Kidney (tissue), 14 donors: ENCODE measurements around the gene NEUROD6. TPM values are rescaled to one million over a fixed set of nuclear protein-coding genes. Genes with fewer than 3 reads are reported as not detected.

Experiments
- DNase-seq, 5 donors: peaks; one replicate each; pipeline ENCODE4 v3.0.0-alpha.2; 2013 to 2020
- FAIRE-seq: peaks from 2 replicates; lab custom pipeline; 2012; peaks lifted over from hg19 to GRCh38; lab: Jason Lieb, UNC
- H3K27ac ChIP-seq, 2 donors: one replicate each; pipeline ENCODE4 v1.7.0; 2013; ENCODE audit warnings: low read depth in 2 of 2, low read length in 2 of 2, inconsistent platforms in 1 of 2
- H3K27me3 ChIP-seq: one replicate; pipeline ENCODE4 v1.7.1; 2013; ENCODE audit warnings: low read length, inconsistent platforms; ENCODE audit not compliant: control insufficient read depth, insufficient read depth
- H3K36me3 ChIP-seq, 3 donors: one replicate each; pipeline versions ENCODE4 v1.7.0 to v1.7.1; 2013; ENCODE audit warnings: low read length in 3 of 3, control low read depth in 1 of 3, inconsistent platforms in 1 of 3; ENCODE audit not compliant: insufficient read depth in 3 of 3, control insufficient read depth in 2 of 3
- H3K4me1 ChIP-seq, 3 donors: one replicate each; pipeline versions ENCODE4 v1.7.0 to v1.7.1; 2013; ENCODE audit warnings: low read length in 3 of 3, inconsistent platforms in 1 of 3, low read depth in 1 of 3; ENCODE audit not compliant: control insufficient read depth in 2 of 3, insufficient read depth in 2 of 3
- H3K4me3 ChIP-seq, 3 donors: one replicate each; pipeline versions ENCODE4 v1.7.0 to v1.8.1; 2013; ENCODE audit warnings: low read length in 3 of 3, control low read depth in 1 of 3, inconsistent platforms in 1 of 3
- H3K9ac ChIP-seq, 3 donors: one replicate each; pipeline versions ENCODE4 v1.7.0 to v1.7.1; 2013; ENCODE audit warnings: low read length in 3 of 3, control low read depth in 1 of 3, inconsistent platforms in 1 of 3
- H3K9me3 ChIP-seq, 3 donors: one replicate each; pipeline versions ENCODE4 v1.7.0 to v1.7.1; 2013; ENCODE audit warnings: low read length in 3 of 3, control low read depth in 1 of 3, inconsistent platforms in 1 of 3; ENCODE audit not compliant: control insufficient read depth in 2 of 3, insufficient read depth in 1 of 3
- intact Hi-C: fragments of 100-400 bp; cut with DNase I; formaldehyde crosslinking; loops from one replicate; pipeline ENCODE4 v1.11.1; 2022
- polyA plus RNA-seq: library from polyadenylated mRNA; stranded (reverse); fragments of 350-450 nt; fragmentation: Illumina TruSeq; extraction: RNeasy Lipid Tissue Mini Kit (QIAGEN cat#74804); gene quantifications from one replicate; pipeline ENCODE4 v1.2.3, GENCODE V29; 2014; ENCODE audit warnings: low read depth, low replicate concordance; ENCODE audit not compliant: insufficient read depth
- total RNA-seq: library from RNA; stranded (reverse); fragmentation: NEBNext Ultra II Directional; extraction: Animal tissue kit (Norgen Biotek cat#: 25700); gene quantifications from one replicate; pipeline ENCODE4 v1.2.1, GENCODE V29; 2021
- TF ChIP-seq, protein P1 (sequence below): IDR thresholded peaks from 3 replicates; pipeline ENCODE4 v1.5.1; 2012; ENCODE audit warnings: mild to moderate bottlenecking, moderate library complexity, borderline replicate concordance; ENCODE audit not compliant: insufficient read depth; ENCODE audit errors: extremely low read depth
- donor health status: control.
- donor health status: control.
- donor health status: control.
- donor health status: control.
- donor health status: control.
- donor health status: DM: yes; HTN: yes; CAD: no.
- donor health status: Normal renal cell carcinoma (clear cell type).

The NEUROD6 gene
- total and polyA plus RNA-seq, 2 donors from 2014 or later: not detected

DNA sequence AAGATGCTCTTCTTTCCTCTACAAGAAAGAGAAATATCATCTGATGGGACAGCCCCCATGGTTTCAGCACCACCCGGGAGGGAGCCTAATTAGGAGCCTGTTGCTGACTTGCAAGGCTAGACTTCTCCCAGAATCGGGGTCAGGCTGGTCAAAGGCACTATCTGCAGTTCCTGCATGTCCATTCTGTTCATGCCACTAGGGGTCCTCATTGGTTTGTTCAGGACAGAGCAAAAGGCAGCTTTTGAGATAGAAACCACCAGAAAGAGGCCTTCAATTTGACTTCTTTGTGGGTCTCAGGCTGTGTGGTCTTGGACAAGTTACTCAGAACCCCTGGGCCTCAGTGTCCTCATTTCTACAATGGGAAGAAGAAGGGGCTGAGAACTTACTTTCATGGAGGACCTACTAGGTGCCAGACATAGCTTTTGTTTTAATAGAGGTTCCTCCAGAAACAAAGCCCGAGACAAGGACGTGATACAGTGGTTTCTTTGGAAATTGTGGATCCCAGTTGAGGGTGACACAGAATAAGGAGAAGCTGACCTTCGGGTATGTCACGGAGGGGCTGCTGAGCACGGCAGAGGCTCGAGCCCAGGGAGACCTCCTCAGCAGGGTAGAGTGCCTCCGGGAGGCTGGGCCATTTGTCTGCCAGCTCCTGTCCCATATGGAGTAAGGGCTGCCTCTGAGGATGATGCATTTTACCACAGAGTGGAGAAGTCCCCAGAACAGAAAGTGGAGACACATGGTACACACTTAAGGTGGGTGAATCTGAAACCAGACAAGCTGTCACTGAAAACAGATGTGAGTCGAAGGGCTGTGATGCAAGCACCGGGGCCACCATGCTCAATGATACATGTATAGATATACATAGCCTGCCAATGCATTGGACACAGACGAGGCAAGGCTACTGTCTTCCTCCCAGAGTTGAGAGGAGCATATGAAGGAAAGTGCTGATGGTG, 33.1 kb upstream of the NEUROD6 start:
- H3K9me3 ChIP-seq: no peaks in the 10 kb centered on the region
- TF ChIP-seq, protein P1, sequence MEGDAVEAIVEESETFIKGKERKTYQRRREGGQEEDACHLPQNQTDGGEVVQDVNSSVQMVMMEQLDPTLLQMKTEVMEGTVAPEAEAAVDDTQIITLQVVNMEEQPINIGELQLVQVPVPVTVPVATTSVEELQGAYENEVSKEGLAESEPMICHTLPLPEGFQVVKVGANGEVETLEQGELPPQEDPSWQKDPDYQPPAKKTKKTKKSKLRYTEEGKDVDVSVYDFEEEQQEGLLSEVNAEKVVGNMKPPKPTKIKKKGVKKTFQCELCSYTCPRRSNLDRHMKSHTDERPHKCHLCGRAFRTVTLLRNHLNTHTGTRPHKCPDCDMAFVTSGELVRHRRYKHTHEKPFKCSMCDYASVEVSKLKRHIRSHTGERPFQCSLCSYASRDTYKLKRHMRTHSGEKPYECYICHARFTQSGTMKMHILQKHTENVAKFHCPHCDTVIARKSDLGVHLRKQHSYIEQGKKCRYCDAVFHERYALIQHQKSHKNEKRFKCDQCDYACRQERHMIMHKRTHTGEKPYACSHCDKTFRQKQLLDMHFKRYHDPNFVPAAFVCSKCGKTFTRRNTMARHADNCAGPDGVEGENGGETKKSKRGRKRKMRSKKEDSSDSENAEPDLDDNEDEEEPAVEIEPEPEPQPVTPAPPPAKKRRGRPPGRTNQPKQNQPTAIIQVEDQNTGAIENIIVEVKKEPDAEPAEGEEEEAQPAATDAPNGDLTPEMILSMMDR: peak; percentile 47
- DNase-seq (peak in 4 of 5 donors; percentile 42 to 67 (median 57)), FAIRE-seq (no peak)
- no peaks in the 10 kb centered on the region for H3K36me3 ChIP-seq
- intact Hi-C loops: no loop called here
- no peak overlapping the region for H3K27ac ChIP-seq
- H3K9ac ChIP-seq: no peak overlapping the region
- no peaks in the 10 kb centered on the region for H3K27me3 ChIP-seq
- H3K4me1 ChIP-seq: no peaks in the 10 kb centered on the region
- no peak overlapping the region for H3K4me3 ChIP-seq

DNA sequence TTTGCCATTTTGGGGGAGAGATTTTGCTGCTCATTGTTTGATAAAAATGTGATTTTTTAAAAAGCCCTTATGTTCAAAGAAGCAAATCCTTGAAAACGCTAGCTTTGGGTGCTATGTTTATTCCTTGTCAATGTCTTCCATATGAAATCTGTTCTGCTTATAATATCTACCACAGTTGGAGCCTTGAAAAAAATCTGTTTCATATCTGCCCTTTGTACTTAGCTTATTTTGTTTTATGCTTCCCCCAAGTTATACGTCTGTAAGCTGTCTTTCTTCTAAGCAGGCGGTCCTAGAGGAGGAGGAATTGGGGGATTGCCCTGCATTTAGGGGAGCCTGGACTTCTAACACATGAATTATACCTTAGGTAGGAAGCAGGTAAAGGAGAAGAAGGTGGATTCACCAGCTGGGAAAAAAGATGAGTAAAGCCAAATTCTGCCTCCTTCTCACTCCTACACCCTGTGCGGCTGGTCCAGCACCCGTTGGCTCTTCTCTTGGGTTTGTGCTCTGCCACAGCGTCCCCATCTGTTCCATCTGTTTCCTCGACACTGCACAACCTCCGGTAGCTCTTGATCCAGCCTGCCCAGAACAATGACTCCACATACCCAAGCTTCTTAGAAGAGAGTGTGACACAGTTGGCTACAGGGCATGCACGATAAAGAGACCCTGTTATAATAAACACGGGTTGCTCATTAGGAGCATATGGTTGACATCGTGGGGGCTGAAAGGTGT, 31.9 kb upstream of the NEUROD6 start:
- H3K4me3 ChIP-seq: no peak overlapping the region
- no peaks in the 10 kb centered on the region for H3K9me3 ChIP-seq
- no peaks in the 10 kb centered on the region for H3K27me3 ChIP-seq
- intact Hi-C loops: no loop called here
- no peak for DNase-seq
- FAIRE-seq: no peak
- no peak overlapping the region for H3K9ac ChIP-seq
- H3K27ac ChIP-seq: no peak overlapping the region
- TF ChIP-seq, protein P1: no peak
- no peaks in the 10 kb centered on the region for H3K36me3 ChIP-seq
- no peaks in the 10 kb centered on the region for H3K4me1 ChIP-seq

DNA sequence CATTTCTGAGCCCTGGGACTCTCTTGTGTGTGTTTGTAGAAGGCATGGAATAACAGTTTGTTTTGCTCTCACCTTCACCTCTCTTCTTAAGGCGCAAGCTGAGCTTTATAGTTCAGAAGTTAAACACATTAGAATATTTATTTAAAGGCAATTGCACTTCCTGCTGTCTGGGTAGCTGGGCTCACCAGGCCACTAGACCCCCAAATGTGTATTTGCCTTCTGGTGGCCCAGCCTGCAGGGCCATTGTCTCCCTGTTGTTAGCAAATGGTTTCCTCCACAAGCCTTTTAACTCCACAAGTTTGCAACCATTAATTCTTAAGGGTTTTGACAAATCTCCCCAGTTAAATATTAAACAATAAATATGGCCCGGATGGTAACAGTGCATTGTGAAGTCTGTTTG, 31.1 kb upstream of the NEUROD6 start:
- intact Hi-C loops: no loop called here
- FAIRE-seq: no peak

More for the DNA sequence above, 31.1 kb upstream of the NEUROD6 start:
- no peaks in the 10 kb centered on the region for H3K4me1 ChIP-seq
- no peaks in the 10 kb centered on the region for H3K9me3 ChIP-seq
- no peaks in the 10 kb centered on the region for H3K36me3 ChIP-seq
- H3K9ac ChIP-seq: no peak overlapping the region
- TF ChIP-seq, protein P1: no peak
- DNase-seq: no peak
- no peaks in the 10 kb centered on the region for H3K27me3 ChIP-seq
- H3K27ac ChIP-seq: no peak overlapping the region
- no peak overlapping the region for H3K4me3 ChIP-seq
